Measurements from ENCODE around the gene MARK4. TPM values are rescaled to one million over a fixed set of nuclear protein-coding genes. Genes with fewer than 3 reads are reported as not detected.
A peak's percentile ranks its signal among the peaks of the same experiment; 100 is the strongest.
"Not testable (repeated sequence)": the region's sequence is repeated elsewhere in the genome, so short reads cannot be mapped to it uniquely, and the experiment has no call there.

MARK4 gene
- total and polyA plus RNA-seq, 9 donors: 14.2 to 53.3 (median 43.1) TPM

GRCh38 chr19:45306040-45306439 lies 55.0 kb downstream of the MARK4 start:
- 23 to 38% (median 27%) methylated on average over 9 of the region's 9 CpGs for WGBS, 3 donors
- Histone ChIP-seq H3K4me3 (no peak overlapping the region), H3K9me3 (no peaks in the 10 kb centered on the region), H3K27ac (no peak overlapping the region), H3K27me3 (no peaks in the 10 kb centered on the region), H3K4me1 (ENCODE audit: insufficient read depth) (no peaks in the 10 kb centered on the region), H3K36me3 (no peaks in the 10 kb centered on the region)
- no peak for DNase-seq
- intact Hi-C loops (cut with DNase I): no loop called here
- TF ChIP-seq POLR2A (IDR thresholded peaks at IDR 0.05) (no peak), EP300 (IDR thresholded peaks at IDR 0.05) (no peak)
- TF ChIP-seq, protein P1, sequence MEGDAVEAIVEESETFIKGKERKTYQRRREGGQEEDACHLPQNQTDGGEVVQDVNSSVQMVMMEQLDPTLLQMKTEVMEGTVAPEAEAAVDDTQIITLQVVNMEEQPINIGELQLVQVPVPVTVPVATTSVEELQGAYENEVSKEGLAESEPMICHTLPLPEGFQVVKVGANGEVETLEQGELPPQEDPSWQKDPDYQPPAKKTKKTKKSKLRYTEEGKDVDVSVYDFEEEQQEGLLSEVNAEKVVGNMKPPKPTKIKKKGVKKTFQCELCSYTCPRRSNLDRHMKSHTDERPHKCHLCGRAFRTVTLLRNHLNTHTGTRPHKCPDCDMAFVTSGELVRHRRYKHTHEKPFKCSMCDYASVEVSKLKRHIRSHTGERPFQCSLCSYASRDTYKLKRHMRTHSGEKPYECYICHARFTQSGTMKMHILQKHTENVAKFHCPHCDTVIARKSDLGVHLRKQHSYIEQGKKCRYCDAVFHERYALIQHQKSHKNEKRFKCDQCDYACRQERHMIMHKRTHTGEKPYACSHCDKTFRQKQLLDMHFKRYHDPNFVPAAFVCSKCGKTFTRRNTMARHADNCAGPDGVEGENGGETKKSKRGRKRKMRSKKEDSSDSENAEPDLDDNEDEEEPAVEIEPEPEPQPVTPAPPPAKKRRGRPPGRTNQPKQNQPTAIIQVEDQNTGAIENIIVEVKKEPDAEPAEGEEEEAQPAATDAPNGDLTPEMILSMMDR (IDR thresholded peaks at IDR 0.05): no peak

GRCh38 chr19:45306518-45307027 lies 55.5 kb downstream of the MARK4 start:
- Histone ChIP-seq H3K27me3 (no peaks in the 10 kb centered on the region), H3K9me3 (no peaks in the 10 kb centered on the region), H3K4me3 (no peak overlapping the region), H3K4me1 (ENCODE audit: insufficient read depth) (no peaks in the 10 kb centered on the region), H3K36me3 (no peaks in the 10 kb centered on the region), H3K27ac (no peak overlapping the region)
- intact Hi-C loops (cut with DNase I): no loop called here
- 57 to 63% (median 63%) methylated on average over 18 of the region's 18 CpGs for WGBS, 3 donors
- TF ChIP-seq POLR2A (IDR thresholded peaks at IDR 0.05): no peak
- TF ChIP-seq, protein P1 (IDR thresholded peaks at IDR 0.05): no peak
- TF ChIP-seq EP300 (IDR thresholded peaks at IDR 0.05): no peak
- peak in 1 of 5 donors; percentile 36 for DNase-seq

GRCh38 chr19:45307361-45307760 lies 56.3 kb downstream of the MARK4 start:
- no peak for DNase-seq
- H3K4me3 ChIP-seq: no peak overlapping the region
- intact Hi-C loops (cut with DNase I): no loop called here
- TF ChIP-seq POLR2A (IDR thresholded peaks at IDR 0.05): no peak
- TF ChIP-seq EP300 (IDR thresholded peaks at IDR 0.05): no peak
- no peaks in the 10 kb centered on the region for H3K27me3 ChIP-seq
- H3K36me3 ChIP-seq: no peaks in the 10 kb centered on the region
- WGBS, 3 donors: 82 to 87% (median 85%) methylated on average over 19 of the region's 19 CpGs
- no peaks in the 10 kb centered on the region for H3K9me3 ChIP-seq
- no peaks in the 10 kb centered on the region for H3K4me1 ChIP-seq (ENCODE audit: insufficient read depth)
- no peak overlapping the region for H3K27ac ChIP-seq

- H3K27ac ChIP-seq; H3K27me3 ChIP-seq; H3K4me1 ChIP-seq (ENCODE audit: insufficient read depth); H3K36me3 ChIP-seq; DNase-seq; intact Hi-C loops (cut with DNase I); H3K4me3 ChIP-seq; H3K9me3 ChIP-seq: not testable (repeated sequence)
- WGBS, 3 donors: 89 to 95% (median 94%) methylated on average over 8 of the region's 8 CpGs
Measured at GRCh38 chr19:45309322-45309721, 58.3 kb downstream of the MARK4 start.

DNA sequence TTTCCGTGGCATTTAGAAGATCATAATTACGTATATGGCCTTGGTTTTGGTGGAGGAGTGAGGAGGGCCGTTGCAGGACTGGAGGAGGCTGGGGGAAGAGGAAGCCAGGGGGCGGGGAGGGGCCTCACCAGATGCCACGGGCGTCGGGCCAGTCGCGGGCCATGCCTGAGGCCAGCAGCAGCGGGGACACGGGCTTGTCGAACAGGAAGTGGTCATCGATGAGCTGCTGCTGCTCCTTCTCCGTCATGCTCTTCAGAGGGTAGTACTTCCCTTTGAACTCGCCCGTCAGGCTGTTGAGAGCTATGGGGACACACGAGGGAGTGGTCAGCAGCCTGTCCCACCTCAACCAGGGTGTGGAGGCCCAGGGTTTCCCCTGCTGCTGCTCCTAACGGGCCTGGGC lies 60.5 kb downstream of the MARK4 start:
- TF ChIP-seq EP300 (IDR thresholded peaks at IDR 0.05): no peak
- no peak for TF ChIP-seq POLR2A (IDR thresholded peaks at IDR 0.05)
- H3K27me3 ChIP-seq: no peaks in the 10 kb centered on the region
- WGBS, 3 donors: 11 to 16% (median 15%) methylated on average over 18 of the region's 18 CpGs
- no peak overlapping the region for H3K27ac ChIP-seq
- no peaks in the 10 kb centered on the region for H3K36me3 ChIP-seq
- no peaks in the 10 kb centered on the region for H3K4me1 ChIP-seq (ENCODE audit: insufficient read depth)
- H3K9me3 ChIP-seq: no peaks in the 10 kb centered on the region
- no peak for DNase-seq
- no peak overlapping the region for H3K4me3 ChIP-seq
- intact Hi-C loops (cut with DNase I): no loop called here

DNA sequence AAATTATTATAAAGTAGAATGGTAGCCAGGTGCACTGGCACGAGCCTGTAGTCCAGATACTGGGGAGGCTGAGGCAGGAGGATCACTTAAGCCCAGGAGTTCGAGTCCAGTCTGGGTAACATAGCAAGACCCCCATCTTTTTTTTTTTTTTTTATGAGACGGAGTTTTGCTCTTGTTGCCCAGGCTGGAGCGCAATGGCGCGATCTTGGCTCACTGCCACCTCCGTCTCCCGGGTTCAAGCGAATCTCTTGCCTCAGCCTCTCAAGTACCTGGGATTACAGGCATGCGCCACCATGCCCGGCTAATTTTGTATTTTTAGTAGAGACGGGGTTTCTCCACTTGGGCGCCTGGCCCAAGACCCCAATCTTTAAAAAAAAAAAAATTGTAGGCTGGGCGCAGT lies 61.2 kb downstream of the MARK4 start:
- H3K27me3 ChIP-seq; H3K36me3 ChIP-seq; H3K9me3 ChIP-seq; H3K27ac ChIP-seq; H3K4me1 ChIP-seq (ENCODE audit: insufficient read depth); DNase-seq; H3K4me3 ChIP-seq; intact Hi-C loops (cut with DNase I): not testable (repeated sequence)
- 85 to 91% (median 88%) methylated on average over 14 of the region's 14 CpGs for WGBS, 3 donors

All from ovary (tissue), 9 donors.